Activated gamma-delta T cell treated with Interleukin-2 at 50 U/mL for 16 hours (primary cell): ENCODE results near the gene DBF4.
"Not testable (repeated sequence)": the region's sequence is repeated elsewhere in the genome, so short reads cannot be mapped to it uniquely, and the experiment has no call there.

Source experiments
- DNase-seq: peaks from one replicate; pipeline ENCODE4 v3.0.0-alpha.2; 2020

The DBF4 gene, protein sequence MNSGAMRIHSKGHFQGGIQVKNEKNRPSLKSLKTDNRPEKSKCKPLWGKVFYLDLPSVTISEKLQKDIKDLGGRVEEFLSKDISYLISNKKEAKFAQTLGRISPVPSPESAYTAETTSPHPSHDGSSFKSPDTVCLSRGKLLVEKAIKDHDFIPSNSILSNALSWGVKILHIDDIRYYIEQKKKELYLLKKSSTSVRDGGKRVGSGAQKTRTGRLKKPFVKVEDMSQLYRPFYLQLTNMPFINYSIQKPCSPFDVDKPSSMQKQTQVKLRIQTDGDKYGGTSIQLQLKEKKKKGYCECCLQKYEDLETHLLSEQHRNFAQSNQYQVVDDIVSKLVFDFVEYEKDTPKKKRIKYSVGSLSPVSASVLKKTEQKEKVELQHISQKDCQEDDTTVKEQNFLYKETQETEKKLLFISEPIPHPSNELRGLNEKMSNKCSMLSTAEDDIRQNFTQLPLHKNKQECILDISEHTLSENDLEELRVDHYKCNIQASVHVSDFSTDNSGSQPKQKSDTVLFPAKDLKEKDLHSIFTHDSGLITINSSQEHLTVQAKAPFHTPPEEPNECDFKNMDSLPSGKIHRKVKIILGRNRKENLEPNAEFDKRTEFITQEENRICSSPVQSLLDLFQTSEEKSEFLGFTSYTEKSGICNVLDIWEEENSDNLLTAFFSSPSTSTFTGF

GRCh38 chr7:87876040-87876868 is at the start of gene DBF4, which contains the start of gene SLC25A40:
TSS of gene DBF4 (plus strand) at chr7:87876493. CDS start at chr7:87876733, 240 bp downstream.
TSS of gene SLC25A40 (minus strand) at chr7:87876360. CDS start at chr7:87858727, 17,633 bp downstream.
- DNase-seq = peak; percentile 96

DNA sequence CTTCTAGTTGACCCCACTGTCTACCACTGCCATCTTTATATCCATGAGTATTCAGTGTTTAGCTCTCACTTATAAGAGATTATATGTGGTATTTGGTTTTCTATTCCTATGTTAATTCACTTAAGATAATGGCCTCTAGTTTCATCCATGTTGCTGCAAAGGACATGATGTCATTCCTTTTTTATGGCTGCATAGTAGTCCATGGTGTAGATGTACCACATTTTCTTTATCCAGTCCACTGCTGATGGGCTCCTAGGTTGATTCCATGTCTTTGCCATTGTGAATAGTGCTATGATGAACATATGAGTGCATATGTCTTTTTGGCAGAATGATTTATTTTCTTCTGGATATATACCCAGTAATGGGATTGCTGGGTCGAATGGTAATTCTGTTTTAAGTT is 47.9 kb upstream of the DBF4 start:
- not testable (repeated sequence) for DNase-seq

DNA sequence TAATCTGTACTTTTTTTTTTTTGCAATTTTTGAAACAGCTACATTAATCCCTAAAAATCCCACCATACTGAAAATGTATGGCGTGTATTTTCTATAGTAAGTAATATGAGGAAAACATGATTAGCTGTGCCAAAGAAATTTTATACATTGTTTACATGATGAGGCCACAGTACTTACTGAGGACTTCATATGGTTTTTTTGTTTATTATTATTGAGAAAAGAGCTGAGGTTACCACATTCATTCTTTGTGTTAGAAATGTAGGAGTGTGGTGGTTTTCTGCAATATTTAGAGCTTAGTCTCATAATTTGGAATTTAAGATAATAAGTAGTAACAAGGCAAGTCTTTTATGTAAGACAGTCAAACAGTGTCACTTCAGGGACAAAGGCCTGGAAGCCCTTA is 45.2 kb upstream of the DBF4 start:
- DNase-seq = no peak

- DNase-seq = no peak
Observed at GRCh38 chr7:87833130-87833529, 43.2 kb upstream of the DBF4 start.

DNA sequence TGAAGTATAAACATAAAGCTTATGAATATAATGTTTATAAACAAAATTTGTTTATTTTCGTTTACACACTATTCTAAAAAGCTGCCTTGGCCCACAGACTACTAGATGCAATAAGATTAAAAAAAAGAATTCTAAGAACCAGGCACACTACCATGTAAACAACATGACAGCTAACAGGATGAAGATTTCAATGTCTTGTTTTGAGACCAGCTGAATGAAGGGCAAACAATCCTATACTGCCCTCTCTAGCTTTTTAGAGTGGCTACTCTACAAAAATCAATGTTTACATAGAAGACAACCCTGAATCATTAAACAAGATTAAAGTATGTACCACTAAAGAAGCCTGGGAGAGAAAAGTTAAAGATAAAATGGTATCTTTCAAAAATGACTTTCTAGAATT is 38.7 kb upstream of the DBF4 start:
- DNase-seq = no peak

- no peak for DNase-seq
Observed at GRCh38 chr7:87850836-87851593, 25.3 kb upstream of the DBF4 start.

- no peak for DNase-seq
Observed at GRCh38 chr7:87852306-87852705, 24.0 kb upstream of the DBF4 start.

- DNase-seq = no peak
Observed at GRCh38 chr7:87853237-87853864, 22.9 kb upstream of the DBF4 start.

- no peak for DNase-seq
Observed at GRCh38 chr7:87858417-87859100, 17.7 kb upstream of the DBF4 start.

GRCh38 chr7:87866089-87866488 is 10.2 kb upstream of the DBF4 start:
- DNase-seq = no peak

DNA sequence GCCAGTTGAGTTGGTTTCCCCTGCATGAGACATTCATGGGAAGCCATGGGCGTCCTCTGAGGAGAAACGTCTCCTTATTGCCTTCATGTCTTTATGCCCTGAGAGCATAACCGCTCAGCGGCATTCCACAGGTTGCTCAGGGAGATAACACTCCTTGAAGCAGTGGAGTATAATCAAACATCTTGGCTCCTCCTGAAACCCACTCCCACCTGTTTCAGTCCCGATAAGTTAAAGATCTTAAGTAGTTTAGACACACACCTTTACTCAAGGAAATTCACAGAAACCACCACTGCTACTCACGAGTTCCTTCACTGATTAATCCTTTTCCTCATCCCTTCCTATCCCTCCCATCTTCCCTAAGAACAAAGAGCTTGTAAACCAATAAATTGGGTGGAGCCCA is 9.8 kb upstream of the DBF4 start:
- DNase-seq = not testable (repeated sequence)

GRCh38 chr7:87870471-87870870 is 5.8 kb upstream of the DBF4 start:
- DNase-seq = no peak

DNA sequence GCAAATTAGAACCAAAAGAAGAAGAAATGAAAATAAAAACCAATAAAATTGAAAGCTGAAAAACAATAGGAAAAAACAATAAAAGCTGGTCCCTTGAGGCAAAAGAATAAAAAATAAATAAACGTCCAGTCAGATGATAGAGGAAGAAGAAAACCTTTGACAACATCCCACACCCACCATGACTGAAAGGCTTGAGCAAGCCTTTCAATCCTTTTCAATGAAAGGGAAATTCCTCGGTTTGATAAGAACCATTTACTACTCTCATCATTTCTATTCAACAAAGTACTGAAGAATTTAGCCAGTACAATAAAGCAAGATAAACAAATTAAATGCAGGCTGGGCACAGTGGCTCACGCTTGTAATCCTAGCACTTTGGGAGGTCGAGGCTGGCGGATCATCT is 3.9 kb upstream of the DBF4 start:
- DNase-seq = no peak

DNA sequence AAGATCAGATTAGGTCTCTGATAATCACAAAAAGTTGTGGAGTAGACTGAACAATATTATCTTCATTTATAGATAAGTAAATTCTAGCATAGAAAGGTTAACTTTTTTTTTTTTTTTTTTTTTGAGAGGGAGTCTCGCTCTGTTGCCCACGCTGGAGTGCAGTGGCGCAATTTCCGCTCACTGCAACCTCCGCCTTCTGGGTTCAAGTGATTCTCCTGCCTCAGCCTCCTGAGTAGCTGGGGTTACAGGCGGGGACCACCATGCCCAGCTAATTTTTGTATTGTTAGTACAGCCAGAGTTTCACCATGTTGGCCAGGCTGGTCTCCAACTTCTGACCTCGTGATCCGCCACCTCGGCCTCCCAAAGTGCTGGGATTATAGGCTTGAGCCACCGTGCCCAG is 3.0 kb upstream of the DBF4 start:
- DNase-seq = not testable (repeated sequence)

GRCh38 chr7:87874066-87874465 is 2.2 kb upstream of the DBF4 start:
- no peak for DNase-seq

- no peak for DNase-seq
Observed at GRCh38 chr7:87875151-87876039, 898 bp upstream of the DBF4 start.

DNA sequence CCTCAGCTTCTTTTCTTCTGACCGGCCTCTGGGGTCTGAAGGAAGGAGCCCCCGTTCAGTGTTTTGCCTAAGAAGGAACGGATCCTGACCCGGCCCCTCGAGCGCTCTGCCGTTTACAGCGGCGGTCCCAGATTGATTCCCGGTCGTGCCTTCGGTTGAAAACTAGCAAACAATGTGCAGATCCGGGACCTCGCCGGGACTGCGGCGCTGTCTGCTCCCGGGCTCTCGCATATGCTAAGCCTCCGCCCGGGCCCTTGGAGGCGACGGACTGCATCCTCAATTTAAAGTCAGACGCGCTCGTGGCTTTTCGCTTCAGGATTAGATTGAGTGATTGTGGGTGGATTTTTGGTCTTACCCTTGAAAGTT is 559 bp downstream of the DBF4 start:
- peak; percentile 34 for DNase-seq

GRCh38 chr7:87877366-87878040 is 1.2 kb downstream of the DBF4 start:
- DNase-seq = no peak

GRCh38 chr7:87878208-87878735 is 2.0 kb downstream of the DBF4 start:
- no peak for DNase-seq
